Activated naive CD8-positive, alpha-beta T cell treated with anti-CD3 and anti-CD28 coated beads, Interleukin-2, amount 10 ng/mL, durations not matched to agents 7 days and 5 days (primary cell): ENCODE results near the gene GAGE12J. TPM values are rescaled to one million over a fixed set of nuclear protein-coding genes. Genes with fewer than 3 reads are reported as not detected.
A peak's percentile ranks its signal among the peaks of the same experiment; 100 is the strongest.
"Not testable (repeated sequence)": the region's sequence is repeated elsewhere in the genome, so short reads cannot be mapped to it uniquely, and the experiment has no call there.

Experiments used
- ATAC-seq: fragments of 150-1000 bp; cut with Tn5 transposase; one replicate; pipeline ENCODE4 v1.10.0; 2021; ENCODE audit warnings: low read depth, moderate library complexity
- POLR2A ChIA-PET: fragments of 350-600 bp; sonication (Branson Sonifier 250); formaldehyde crosslinking; loops from one replicate; lab custom pipeline; 2021; ENCODE audit warnings: antibody characterized with exemption; lab: Charles Lee
- DNase-seq: peaks from one replicate; pipeline ENCODE4 v3.0.0; 2021
- H3K27ac Mint-ChIP-seq: one replicate; pipeline ENCODE4 v1.8.0; 2022; ENCODE audit warnings: mild to moderate bottlenecking, mixed read lengths
- H3K27me3 Mint-ChIP-seq: one replicate; pipeline ENCODE4 v1.8.0; 2022; ENCODE audit warnings: mild to moderate bottlenecking, moderate library complexity, mixed read lengths
- H3K36me3 Mint-ChIP-seq: one replicate; pipeline ENCODE4 v1.8.0; 2021; ENCODE audit warnings: mild to moderate bottlenecking, mixed read lengths
- H3K4me1 Mint-ChIP-seq: one replicate; pipeline ENCODE4 v1.8.0; 2021; ENCODE audit warnings: mixed read lengths
- H3K4me3 Mint-ChIP-seq: one replicate; pipeline ENCODE4 v1.8.0; 2022; ENCODE audit warnings: mild to moderate bottlenecking, moderate library complexity, mixed read lengths
- H3K9me3 Mint-ChIP-seq: one replicate; pipeline ENCODE4 v1.8.0; 2021; ENCODE audit warnings: mixed read lengths
- total RNA-seq, 2 experiments: library from RNA; stranded (reverse); gene quantifications; one replicate each; pipeline ENCODE4 v1.2.3, GENCODE V29; 2021

GAGE12J gene
- total RNA-seq, 2 experiments from 2014 or later, result not detected

DNA sequence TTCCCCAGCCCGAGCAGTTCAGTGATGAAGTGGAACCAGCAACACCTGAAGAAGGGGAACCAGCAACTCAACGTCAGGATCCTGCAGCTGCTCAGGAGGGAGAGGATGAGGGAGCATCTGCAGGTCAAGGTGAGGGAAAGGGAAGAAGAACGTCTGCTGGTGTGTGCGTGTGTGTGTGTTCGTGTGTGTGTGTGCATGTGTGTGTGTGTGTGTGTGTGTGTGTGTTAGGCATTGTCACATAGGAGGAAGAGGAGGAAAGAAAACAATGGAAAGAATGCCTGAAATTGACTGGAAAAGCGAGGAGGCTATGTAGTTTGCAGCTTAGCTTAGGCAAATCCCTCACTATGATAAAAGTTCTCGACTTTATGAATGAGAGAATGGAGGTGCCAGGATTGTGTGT is 1.9 kb downstream of the GAGE12J start:
- POLR2A ChIA-PET, H3K27me3 Mint-ChIP-seq, H3K36me3 Mint-ChIP-seq: not testable (repeated sequence)

DNA sequence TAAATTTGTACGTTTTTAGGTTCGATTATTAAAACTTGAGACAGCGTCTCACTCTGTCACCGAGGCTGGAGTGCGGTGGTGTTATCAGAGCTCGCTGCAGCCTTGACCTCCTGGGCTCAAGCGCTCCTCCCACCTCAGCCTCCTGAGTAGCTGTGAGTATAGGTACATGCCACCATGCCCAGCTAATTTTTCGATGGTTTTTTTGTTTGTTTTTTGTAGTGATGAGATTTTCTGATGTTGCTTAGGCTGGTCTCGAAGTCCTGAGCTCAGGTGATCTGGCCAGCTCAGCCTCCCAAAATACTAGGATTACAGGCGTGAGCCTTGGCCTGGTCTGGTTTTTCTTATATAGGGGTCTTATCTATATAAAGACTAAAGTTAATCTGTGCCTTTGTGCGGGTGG is 8.6 kb downstream of the GAGE12J start:
- POLR2A ChIA-PET, result not testable (repeated sequence)

More for the DNA sequence above, 1.9 kb downstream of the GAGE12J start:
- not testable (repeated sequence) for DNase-seq, H3K4me3 Mint-ChIP-seq, H3K4me1 Mint-ChIP-seq, ATAC-seq, H3K27ac Mint-ChIP-seq, H3K9me3 Mint-ChIP-seq

DNA sequence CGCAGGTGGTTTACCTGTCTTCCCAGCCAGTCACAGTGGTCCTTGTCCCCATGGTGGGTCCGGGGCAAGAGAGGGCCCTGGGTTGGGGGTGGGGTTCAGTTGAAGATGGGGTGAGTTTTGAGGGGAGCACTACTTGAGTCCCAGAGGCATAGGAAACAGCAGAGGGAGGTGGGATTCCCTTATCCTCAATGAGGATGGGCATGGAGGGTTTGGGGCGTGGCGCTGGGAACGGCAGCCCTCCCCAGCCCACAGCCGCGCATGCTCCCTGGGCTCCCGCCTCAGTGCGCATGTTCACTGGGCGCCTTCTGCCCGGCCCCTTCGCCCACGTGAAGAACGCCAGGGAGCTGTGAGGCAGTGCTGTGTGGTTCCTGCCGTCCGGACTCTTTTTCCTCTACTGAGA is 9.4 kb downstream of the GAGE12J start, which contains the start of gene GAGE13:
Gene GAGE13, plus strand, starts transcription at position 301 of the 400 bp plus-strand sequence. CDS start 1,156 bp downstream, outside the sequence.
- H3K4me3 Mint-ChIP-seq, H3K27me3 Mint-ChIP-seq, H3K9me3 Mint-ChIP-seq, DNase-seq, H3K4me1 Mint-ChIP-seq, ATAC-seq, POLR2A ChIA-PET, H3K27ac Mint-ChIP-seq, H3K36me3 Mint-ChIP-seq: not testable (repeated sequence)

More for the DNA sequence above, 8.6 kb downstream of the GAGE12J start:
- not testable (repeated sequence) for DNase-seq, H3K9me3 Mint-ChIP-seq, H3K36me3 Mint-ChIP-seq, H3K4me1 Mint-ChIP-seq, H3K27me3 Mint-ChIP-seq, H3K4me3 Mint-ChIP-seq, H3K27ac Mint-ChIP-seq, ATAC-seq

- H3K27ac Mint-ChIP-seq, H3K4me3 Mint-ChIP-seq, ATAC-seq, H3K9me3 Mint-ChIP-seq, H3K36me3 Mint-ChIP-seq, POLR2A ChIA-PET, H3K27me3 Mint-ChIP-seq, DNase-seq, H3K4me1 Mint-ChIP-seq: not testable (repeated sequence)
Observed at GRCh38 chrX:49331841-49332240, 10.0 kb downstream of the GAGE12J start.

DNA sequence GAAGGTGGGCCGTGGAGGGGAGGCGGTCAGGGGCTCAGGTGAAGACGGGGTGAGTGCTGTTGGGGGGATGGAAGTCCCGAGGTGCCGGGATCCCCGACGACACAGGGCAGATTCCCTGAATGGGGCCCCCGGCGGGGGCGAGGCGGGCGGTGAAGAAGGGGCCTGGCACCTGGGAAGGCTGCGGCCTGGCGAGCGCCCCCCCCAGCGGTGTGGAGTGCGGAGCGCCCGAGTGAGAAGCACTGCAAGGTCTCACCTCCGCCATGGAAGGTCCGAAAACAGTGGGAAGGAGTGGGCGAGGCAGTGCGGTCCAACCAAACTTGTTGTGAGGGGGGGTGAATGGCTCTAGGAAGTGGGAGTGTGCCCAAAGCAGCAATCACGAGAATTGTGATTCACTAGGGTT is 19.6 kb downstream of the GAGE12J start:
- H3K36me3 Mint-ChIP-seq, H3K27ac Mint-ChIP-seq, POLR2A ChIA-PET, H3K27me3 Mint-ChIP-seq, H3K4me1 Mint-ChIP-seq, H3K4me3 Mint-ChIP-seq, ATAC-seq, H3K9me3 Mint-ChIP-seq: not testable (repeated sequence)
- DNase-seq, result peak; percentile 32

DNA sequence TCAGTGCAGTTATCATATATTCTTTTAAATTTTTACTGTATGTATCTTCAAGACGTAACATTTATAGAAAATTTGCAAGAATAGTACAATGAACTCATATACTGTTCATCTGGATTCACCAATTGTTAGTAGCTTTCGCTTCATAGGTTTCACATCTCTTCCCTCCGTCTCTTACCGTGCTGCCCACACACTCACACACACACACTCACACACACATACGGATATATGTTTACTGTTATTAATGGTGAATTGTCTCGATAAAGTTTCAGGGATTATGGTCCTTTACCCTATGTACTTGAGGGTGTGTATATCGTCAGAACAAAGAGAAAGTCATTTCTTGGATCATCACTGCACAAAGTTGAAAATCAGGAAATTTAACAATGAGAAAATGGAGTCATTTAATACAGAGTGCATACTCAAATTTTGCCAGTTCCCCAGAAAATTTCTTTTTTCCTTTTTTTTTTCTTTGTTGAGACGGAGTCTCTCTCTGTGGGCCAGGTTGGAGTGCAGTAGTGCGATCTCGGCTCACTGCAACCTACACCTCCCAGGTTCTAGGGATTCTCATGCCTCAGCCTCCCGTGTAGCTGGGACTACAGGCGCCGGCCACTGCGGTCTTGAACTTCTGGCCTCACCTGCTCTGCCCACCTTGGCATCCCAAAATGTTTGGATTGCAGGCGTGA is 22.8 kb downstream of the GAGE12J start:
- DNase-seq, H3K36me3 Mint-ChIP-seq, ATAC-seq, H3K9me3 Mint-ChIP-seq, H3K4me1 Mint-ChIP-seq, POLR2A ChIA-PET, H3K4me3 Mint-ChIP-seq, H3K27me3 Mint-ChIP-seq, H3K27ac Mint-ChIP-seq: not testable (repeated sequence)

- H3K36me3 Mint-ChIP-seq, POLR2A ChIA-PET, H3K9me3 Mint-ChIP-seq, ATAC-seq, H3K27ac Mint-ChIP-seq, H3K4me1 Mint-ChIP-seq, DNase-seq, H3K4me3 Mint-ChIP-seq, H3K27me3 Mint-ChIP-seq: not testable (repeated sequence)
Observed at GRCh38 chrX:49345402-49345801, 23.6 kb downstream of the GAGE12J start.

DNA sequence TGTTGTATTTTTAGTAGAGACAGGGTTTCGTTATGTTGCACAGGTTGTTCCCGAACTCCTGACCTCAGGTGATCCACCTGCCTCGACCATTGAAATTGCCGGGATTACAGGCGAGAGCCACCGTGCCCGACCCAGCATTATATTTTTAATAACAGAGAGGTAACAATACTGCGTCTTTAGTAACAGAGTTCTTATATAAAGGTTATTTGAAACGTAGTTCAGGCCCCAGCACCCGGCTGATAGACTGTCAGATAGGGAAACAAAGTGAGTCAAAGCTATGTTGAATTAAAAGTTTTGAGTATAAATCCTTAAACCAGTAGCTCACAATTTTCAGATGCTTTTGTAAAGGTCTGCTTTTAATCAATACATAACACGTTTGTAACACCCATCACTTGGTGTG is 24.3 kb downstream of the GAGE12J start:
- POLR2A ChIA-PET, result interaction anchor here (0.6 kb wide), 1 partner anchor 92 kb away, joined by 5 read pairs; no protein-coding TSS in a partner anchor
- H3K4me3 Mint-ChIP-seq, DNase-seq, H3K36me3 Mint-ChIP-seq, H3K9me3 Mint-ChIP-seq, H3K27me3 Mint-ChIP-seq, H3K4me1 Mint-ChIP-seq, ATAC-seq, H3K27ac Mint-ChIP-seq: not testable (repeated sequence)

Other genes with a start within 250 kb of the GAGE12J start
- gene PRAF2, start 248.0 kb upstream of the GAGE12J start, total RNA-seq, result 10 to 100 TPM; 23.8 to 23.9 TPM
- 10 to 100 TPM; 53.4 to 55.1 TPM for gene WDR45, start 242.2 kb upstream of the GAGE12J start, total RNA-seq
- 10 to 100 TPM; 27.5 to 27.6 TPM for gene GPKOW, start 198.3 kb upstream of the GAGE12J start, total RNA-seq
- 1 to 10 TPM in 1 of 2 experiments, under 1 TPM in 1; 0.91 to 1.1 TPM for gene MAGIX, start 159.3 kb upstream of the GAGE12J start, total RNA-seq
- gene PLP2, start 150.1 kb upstream of the GAGE12J start, total RNA-seq, result 10 to 100 TPM; 47.5 to 50.4 TPM
- 10 to 100 TPM; 16.1 to 16.7 TPM for gene PRICKLE3, start 135.7 kb upstream of the GAGE12J start, total RNA-seq
- gene SYP, start 121.8 kb upstream of the GAGE12J start, total RNA-seq, result 1 to 10 TPM; 2.6 to 3.6 TPM
- 1 to 10 TPM; 1.7 to 2.2 TPM for gene CACNA1F, start 88.7 kb upstream of the GAGE12J start, total RNA-seq
- gene CCDC22, start 86.6 kb upstream of the GAGE12J start, total RNA-seq, result 10 to 100 TPM; 27.8 to 29.6 TPM
- gene FOXP3, start 57.3 kb upstream of the GAGE12J start, total RNA-seq, result 10 to 100 TPM; 23.3 to 23.6 TPM
- 10 to 100 TPM; 12.7 to 13.2 TPM for gene PPP1R3F, start 52.2 kb upstream of the GAGE12J start, total RNA-seq
- gene GAGE10, start 18.4 kb upstream of the GAGE12J start, total RNA-seq, result not detected
- not detected for gene GAGE13, start 9.5 kb downstream of the GAGE12J start, total RNA-seq
- gene GAGE12C, start 210.1 kb downstream of the GAGE12J start, total RNA-seq, result not detected
- not detected for gene GAGE12D, start 219.7 kb downstream of the GAGE12J start, total RNA-seq
- not detected for gene GAGE12E, start 229.3 kb downstream of the GAGE12J start, total RNA-seq
- gene GAGE12F, start 238.8 kb downstream of the GAGE12J start, total RNA-seq, result not detected
- not detected for gene GAGE12G, start 248.4 kb downstream of the GAGE12J start, total RNA-seq